Glomerular visceral epithelial cell (primary cell): ENCODE measurements around the gene ARL11.
"Not testable (repeated sequence)": the region's sequence is repeated elsewhere in the genome, so short reads cannot be mapped to it uniquely, and the experiment has no call there.

Source experiments
- DNase-seq: peaks from one replicate; pipeline ENCODE4 v3.0.0-alpha.2; 2016; ENCODE audit errors: extremely low spot score

Gene ARL11

GRCh38 chr13:49627831-49628652 is at the start of gene ARL11:
Gene ARL11 (plus strand): TSS chr13:49628507. CDS start chr13:49630448, 1,941 bp downstream.
- DNase-seq = no peak

- DNase-seq = no peak
Observed at GRCh38 chr13:49579501-49579900, 48.8 kb upstream of the ARL11 start.

GRCh38 chr13:49580980-49581680 is 47.2 kb upstream of the ARL11 start:
- no peak for DNase-seq

GRCh38 chr13:49584771-49585182 is 43.5 kb upstream of the ARL11 start:
- peak; percentile 13 for DNase-seq

- DNase-seq = peak; percentile 76
Observed at GRCh38 chr13:49585220-49586157, 42.8 kb upstream of the ARL11 start, which contains the start of gene RCBTB1. Gene RCBTB1 (minus strand): TSS chr13:49585558. CDS start chr13:49567279, 18,279 bp downstream.

- DNase-seq = no peak
Observed at GRCh38 chr13:49586717-49587116, 41.6 kb upstream of the ARL11 start.

GRCh38 chr13:49587311-49587847 is 40.9 kb upstream of the ARL11 start:
- no peak for DNase-seq

GRCh38 chr13:49590714-49591113 is 37.6 kb upstream of the ARL11 start:
- not testable (repeated sequence) for DNase-seq

GRCh38 chr13:49593876-49594275 is 34.4 kb upstream of the ARL11 start:
- not testable (repeated sequence) for DNase-seq

- DNase-seq = no peak
Observed at GRCh38 chr13:49594576-49594975, 33.7 kb upstream of the ARL11 start.

- no peak for DNase-seq
Observed at GRCh38 chr13:49596221-49596620, 32.1 kb upstream of the ARL11 start.

GRCh38 chr13:49597043-49597641 is 31.2 kb upstream of the ARL11 start:
- no peak for DNase-seq

- DNase-seq = no peak
Observed at GRCh38 chr13:49602005-49602404, 26.3 kb upstream of the ARL11 start.

GRCh38 chr13:49602615-49603014 is 25.7 kb upstream of the ARL11 start:
- DNase-seq = not testable (repeated sequence)

GRCh38 chr13:49604570-49604969 is 23.7 kb upstream of the ARL11 start:
- no peak for DNase-seq

- peak; percentile 85 for DNase-seq
Observed at GRCh38 chr13:49606747-49607648, 21.3 kb upstream of the ARL11 start.

- DNase-seq = no peak
Observed at GRCh38 chr13:49607761-49608160, 20.5 kb upstream of the ARL11 start.

- no peak for DNase-seq
Observed at GRCh38 chr13:49608651-49609331, 19.5 kb upstream of the ARL11 start.

- DNase-seq = peak; percentile 18
Observed at GRCh38 chr13:49610176-49610575, 18.1 kb upstream of the ARL11 start.
